Heart right ventricle (tissue), 16 donors: ENCODE data around the gene ART5. TPM values are rescaled to one million over a fixed set of nuclear protein-coding genes. Genes with fewer than 3 reads are reported as not detected.

Experiments
- ATAC-seq, 8 donors: fragments of 200-7000 bp; cut with Tn5 transposase; one replicate each; pipeline ENCODE4 v1.9.1; 2020; ENCODE audit warnings: mild to moderate bottlenecking in 8 of 8, moderate library complexity in 8 of 8, moderate number of reproducible peaks in 1 of 8
- DNase-seq, 2 donors: peaks; one replicate each; pipeline ENCODE4 v3.0.0-alpha.2; 2020
- H3K27ac ChIP-seq, 10 donors: fragments of 200-600 bp; sonication (generic) in 2 of 10; one replicate each; pipeline versions ENCODE4 v1.5.0 to v1.8.0; 2020 to 2022; ENCODE audit warnings: mild to moderate bottlenecking in 3 of 10
- H3K27me3 ChIP-seq, 7 donors: fragments of 200-600 bp; one replicate each; pipeline ENCODE4 v1.8.0; 2021 to 2022; ENCODE audit warnings: mild to moderate bottlenecking in 2 of 7
- H3K36me3 ChIP-seq, 9 donors: fragments of 200-600 bp; sonication (generic) in 1 of 9; one replicate each; pipeline versions ENCODE4 v1.5.0 to v1.8.0; 2020 to 2022; ENCODE audit warnings: mild to moderate bottlenecking in 2 of 9
- H3K4me1 ChIP-seq, 9 donors: fragments of 200-600 bp; sonication (generic) in 1 of 9; one replicate each; pipeline versions ENCODE4 v1.5.0 to v1.8.0; 2020 to 2022; ENCODE audit warnings: mild to moderate bottlenecking in 4 of 9
- H3K4me3 ChIP-seq, 10 donors: fragments of 200-600 bp; sonication (generic) in 2 of 10; one replicate each; pipeline versions ENCODE4 v1.5.0 to v1.8.0; 2020 to 2022; ENCODE audit warnings: mild to moderate bottlenecking in 7 of 10, moderate library complexity in 2 of 10
- H3K9me3 ChIP-seq, 11 donors: fragments of 200-600 bp in 10 of 11; sonication (generic) in 2 of 11; one replicate each; pipeline versions ENCODE4 v1.5.0 to v1.8.0; 2013 to 2022; ENCODE audit warnings: mild to moderate bottlenecking in 2 of 11, control low read depth in 1 of 11, moderate library complexity in 1 of 11
- WGBS, 2 donors: extraction: QIAGEN DNeasy Blood & Tissue Kit; methylation state at CpG; one replicate each; pipeline ENCODE4 v1.1.7; 2013; ENCODE audit warnings: inconsistent platforms in 1 of 2; 5-methylcytosine and 5-hydroxymethylcytosine counted together
- intact Hi-C, 10 donors: fragments of 100-400 bp; cut with DNase I; formaldehyde crosslinking; loops; one replicate each; pipeline versions ENCODE4 v1.11.1 to v1.14.2; 2022
- polyA plus RNA-seq, 2 donors: library from polyadenylated mRNA; stranded (reverse); fragments of 200-250 nt; gene quantifications; one replicate each; pipeline ENCODE4 v1.2.3, GENCODE V29; 2013
- total RNA-seq, 10 donors: library from RNA; stranded (reverse); fragmentation: NEBNext Ultra II Directional in 3 of 10; extraction: Animal tissue kit (Norgen Biotek cat#: 25700) in 3 of 10; gene quantifications; one replicate each; pipeline versions ENCODE4 v1.2.1 to v1.2.4, GENCODE V29; 2021 to 2023
- TF ChIP-seq, protein P1 (sequence below), 9 donors: fragments of 200-600 bp; sonication (generic) in 2 of 9; IDR thresholded peaks; one replicate each; pipeline versions ENCODE4 v1.5.0 to v1.8.0; 2021 to 2022; ENCODE audit warnings: antibody characterized with exemption in 9 of 9, mild to moderate bottlenecking in 5 of 9, moderate library complexity in 1 of 9
- donor health status: Arrhythmogenic right ventricular cardiomyopathy.
- donor health status: ischemic (EF 13 %, LVEDD 7.1; RV severe dilation, severe dysfunction).
- donor health status: healthy with polysubstance abuse.
- donor health status: DM: no; HTN: yes; CAD: no.
- donor health status: DM: no; HTN: no; CAD: no.
- donor health status: ischemic (EF 25% LVEDD 6.9; RV normal size, moderate dysfunction).
- donor health status: ischemic (EF 25% LVEDD 5.7; RV mildly dilated, moderate dysfunction).
- donor health status: healthy.
- donor health status: DM: yes; HTN: yes; CAD: no.
- donor health status: Ischemic cardiomyopathy.
- donor health status: ischemic (EF 35%, LVEDD 5.7; RV mildly dilated, moderate dysfunction).
- donor health status: nonischemic (EF 11% LVEDD 7.7; RV severe dilation, severe dysfunction).
- donor health status: DM: yes; HTN: yes; CAD: no.
- donor health status: PGD.
- donor health status: ischemic (EF 29% LVEDD 5.4; RV normal size, mild dysfunction).
- donor health status: nonischemic (EF 23%, LVEDD 6.1; RV moderate dilation, normal function).

The ART5 gene
- total and polyA plus RNA-seq, 12 donors, result 0.42 to 6.5 (median 1.5) TPM

DNA sequence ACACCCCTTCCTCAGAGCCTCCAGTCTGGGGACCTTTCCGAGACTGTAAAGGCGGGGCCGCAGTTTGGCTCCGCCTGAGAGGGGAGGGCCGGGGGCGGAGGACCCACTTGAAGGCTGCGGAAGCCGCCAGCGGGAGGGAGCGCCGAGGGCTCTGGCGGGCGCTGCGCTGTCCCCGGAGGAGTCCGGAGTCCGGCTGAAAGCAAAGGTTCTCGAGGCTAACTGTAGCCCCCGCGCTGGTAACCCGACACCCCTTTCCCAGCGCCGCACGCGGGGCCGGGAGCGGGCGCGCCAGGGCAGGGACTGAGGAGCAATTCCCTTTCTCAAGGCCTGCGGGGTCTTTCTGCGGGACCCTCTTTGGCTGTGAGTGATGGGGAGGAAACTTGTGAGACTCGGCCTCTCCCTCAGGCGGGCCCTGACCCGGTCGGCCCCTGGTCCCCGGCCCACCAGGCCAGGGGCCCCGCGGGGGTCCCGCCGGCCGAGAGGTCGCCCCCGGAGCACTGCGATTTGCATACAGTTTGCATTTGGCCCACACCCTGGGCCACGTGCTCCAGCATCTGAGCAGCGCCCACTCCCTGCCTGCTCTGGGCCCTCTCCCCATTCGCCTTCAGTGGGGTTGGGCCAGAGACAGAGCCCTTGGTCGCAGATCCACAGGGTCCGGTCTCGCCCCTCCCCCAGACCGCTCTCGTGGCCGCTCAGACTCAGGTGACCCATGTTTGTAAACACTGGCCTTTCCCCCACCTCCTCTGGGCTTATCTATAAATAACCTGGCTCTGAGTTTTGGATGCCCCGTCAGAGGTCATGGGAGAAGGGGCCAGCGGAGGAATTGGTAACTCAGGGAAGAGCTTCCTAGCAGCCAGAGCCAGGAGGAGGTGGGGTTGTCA lies 519 bp upstream of the ART5 start:
- Histone ChIP-seq H3K27ac (peak overlapping the region; percentile 13 to 86 (median 74)), H3K9me3 (no peaks in the 10 kb centered on the region), H3K36me3 (no peaks in the 10 kb centered on the region), H3K4me1 (peaks cover 3 to 34% (median 19%) of the 10 kb centered on the region in 9 donors), H3K27me3 (peaks cover 0 to 39% (median 0%) of the 10 kb centered on the region in 7 donors), H3K4me3 (peak overlapping the region; percentile 42 to 72 (median 65))
- WGBS, 2 donors, result 1 to 2% methylated on average over 55 of the region's 55 CpGs
- DNase-seq, result peak; percentile 84 to 86
- TF ChIP-seq, protein P1, sequence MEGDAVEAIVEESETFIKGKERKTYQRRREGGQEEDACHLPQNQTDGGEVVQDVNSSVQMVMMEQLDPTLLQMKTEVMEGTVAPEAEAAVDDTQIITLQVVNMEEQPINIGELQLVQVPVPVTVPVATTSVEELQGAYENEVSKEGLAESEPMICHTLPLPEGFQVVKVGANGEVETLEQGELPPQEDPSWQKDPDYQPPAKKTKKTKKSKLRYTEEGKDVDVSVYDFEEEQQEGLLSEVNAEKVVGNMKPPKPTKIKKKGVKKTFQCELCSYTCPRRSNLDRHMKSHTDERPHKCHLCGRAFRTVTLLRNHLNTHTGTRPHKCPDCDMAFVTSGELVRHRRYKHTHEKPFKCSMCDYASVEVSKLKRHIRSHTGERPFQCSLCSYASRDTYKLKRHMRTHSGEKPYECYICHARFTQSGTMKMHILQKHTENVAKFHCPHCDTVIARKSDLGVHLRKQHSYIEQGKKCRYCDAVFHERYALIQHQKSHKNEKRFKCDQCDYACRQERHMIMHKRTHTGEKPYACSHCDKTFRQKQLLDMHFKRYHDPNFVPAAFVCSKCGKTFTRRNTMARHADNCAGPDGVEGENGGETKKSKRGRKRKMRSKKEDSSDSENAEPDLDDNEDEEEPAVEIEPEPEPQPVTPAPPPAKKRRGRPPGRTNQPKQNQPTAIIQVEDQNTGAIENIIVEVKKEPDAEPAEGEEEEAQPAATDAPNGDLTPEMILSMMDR (IDR thresholded peaks at IDR 0.05), result no peak
- intact Hi-C loops, result no loop called here
- peak; percentile 89 to 95 (median 92) for ATAC-seq

DNA sequence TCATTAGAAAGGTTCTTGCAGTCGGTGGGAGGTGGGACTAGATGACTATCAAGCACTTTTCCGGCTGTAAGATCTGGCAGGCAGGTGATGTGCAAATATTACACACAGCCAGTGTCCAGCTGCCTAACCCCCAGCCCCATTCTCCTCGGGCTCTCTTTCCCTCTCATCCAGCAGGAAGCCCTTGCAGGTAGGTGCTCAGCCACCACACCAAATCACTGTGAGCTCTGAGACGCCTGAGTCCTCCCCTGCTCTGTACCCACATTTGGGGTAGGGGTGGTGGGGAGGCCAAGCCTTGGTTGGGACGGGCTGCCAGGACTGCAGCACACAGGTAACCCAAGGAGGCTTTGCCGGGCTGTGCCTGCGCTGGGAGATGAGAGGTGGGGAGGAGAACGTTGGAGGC lies 601 bp downstream of the ART5 start:
- WGBS, 2 donors, result 52 to 56% methylated on average over 8 of the region's 8 CpGs
- ATAC-seq (no peak), DNase-seq (no peak)
- Histone ChIP-seq H3K27ac (no peak overlapping the region), H3K4me3 (peak overlapping the region in 1 of 10 donors; percentile 71), H3K36me3 (no peaks in the 10 kb centered on the region), H3K9me3 (no peaks in the 10 kb centered on the region), H3K27me3 (peaks cover 0 to 39% (median 0%) of the 10 kb centered on the region in 7 donors), H3K4me1 (peaks cover 3 to 34% (median 19%) of the 10 kb centered on the region in 9 donors)
- intact Hi-C loops, result no loop called here
- TF ChIP-seq, protein P1 (IDR thresholded peaks at IDR 0.05), result no peak

DNA sequence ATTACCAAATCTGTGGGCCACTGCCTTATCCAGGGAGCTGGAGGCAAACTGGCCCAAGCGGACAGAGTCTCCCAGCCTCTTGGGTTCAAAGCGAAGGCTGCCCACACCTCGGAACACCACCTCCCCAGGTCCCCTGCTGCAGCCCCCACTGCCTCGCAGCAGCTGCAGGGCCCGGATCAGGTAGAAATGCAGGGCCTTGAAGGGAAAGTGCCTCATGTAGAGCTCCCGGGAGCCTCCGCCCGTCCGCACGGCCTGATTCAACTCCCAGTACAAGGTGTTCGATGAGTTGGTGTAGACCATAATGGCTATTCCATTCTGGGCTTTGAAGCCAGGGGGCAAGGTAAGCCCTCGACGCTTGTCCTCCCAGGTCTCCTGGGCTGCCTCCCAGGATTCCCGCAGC lies 2.0 kb downstream of the ART5 start:
- Histone ChIP-seq H3K9me3 (no peaks in the 10 kb centered on the region), H3K4me3 (no peak overlapping the region), H3K27ac (no peak overlapping the region), H3K27me3 (peaks cover 0 to 33% (median 0%) of the 10 kb centered on the region in 7 donors), H3K36me3 (no peaks in the 10 kb centered on the region), H3K4me1 (peaks cover 3 to 26% (median 15%) of the 10 kb centered on the region in 9 donors)
- TF ChIP-seq, protein P1 (IDR thresholded peaks at IDR 0.05), result no peak
- DNase-seq (no peak), ATAC-seq (no peak)
- 94% methylated on average over 14 of the region's 14 CpGs for WGBS, 2 donors
- intact Hi-C loops, result no loop called here

DNA sequence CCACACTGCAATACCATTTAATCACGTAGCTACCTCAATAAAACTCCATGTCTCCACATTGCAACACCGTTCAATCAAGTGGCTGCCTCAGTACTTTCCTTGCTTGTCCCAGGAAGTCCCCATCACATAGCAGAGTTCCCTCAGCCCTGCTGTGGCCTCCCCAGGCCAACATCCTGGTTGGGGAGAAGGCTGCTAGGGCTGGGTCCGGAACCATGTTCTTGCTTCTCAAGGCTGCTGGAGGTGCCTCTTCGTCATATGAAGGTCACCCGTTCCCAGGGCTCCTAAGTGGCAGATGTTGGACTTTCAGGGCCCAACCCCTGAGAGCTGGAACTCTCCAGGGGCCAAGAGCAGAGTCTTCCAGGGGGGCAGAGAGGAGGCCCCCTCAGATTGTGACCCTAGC lies 3.3 kb downstream of the ART5 start:
- Histone ChIP-seq H3K9me3 (no peaks in the 10 kb centered on the region), H3K27me3 (peaks cover 0 to 24% (median 0%) of the 10 kb centered on the region in 7 donors), H3K4me1 (peaks cover 3 to 19% (median 11%) of the 10 kb centered on the region in 9 donors), H3K36me3 (no peaks in the 10 kb centered on the region), H3K27ac (no peak overlapping the region), H3K4me3 (no peak overlapping the region)
- DNase-seq, result no peak
- ATAC-seq, result no peak
- intact Hi-C loops, result no loop called here
- 87 to 91% methylated on average over 5 of the region's 5 CpGs for WGBS, 2 donors
- TF ChIP-seq, protein P1 (IDR thresholded peaks at IDR 0.05), result no peak
